ENCODE measurements around the gene YDJC. TPM values are rescaled to one million over a fixed set of nuclear protein-coding genes. Genes with fewer than 3 reads are reported as not detected.
"Not testable (repeated sequence)": the region's sequence is repeated elsewhere in the genome, so short reads cannot be mapped to it uniquely, and the experiment has no call there.

Gene YDJC
- total and polyA plus RNA-seq, 2 donors (not counting 1 experiment from before 2014, with no cell fraction given), result 48.8 to 82.8 TPM

DNA sequence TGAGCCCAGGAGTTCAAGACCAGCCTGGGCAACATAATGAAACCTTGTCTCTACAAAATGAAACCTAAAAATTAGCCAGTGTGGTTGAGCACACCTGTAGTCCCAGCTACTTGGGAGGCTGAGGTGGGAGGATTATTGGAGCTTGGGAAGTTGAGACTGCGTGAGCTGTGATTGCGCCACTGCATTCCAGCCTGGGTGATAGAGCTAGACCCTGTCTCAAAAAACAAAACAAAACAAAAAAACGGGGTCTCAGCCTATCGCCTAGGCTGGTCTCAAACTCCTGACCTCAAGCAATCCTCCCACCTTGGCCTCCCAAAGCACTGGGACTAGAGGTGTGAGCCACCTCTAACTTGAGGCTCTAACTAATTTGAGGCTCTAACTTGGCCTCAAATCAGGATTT, 49.6 kb upstream of the YDJC start:
- Mint-ChIP-seq H3K27me3 (no peaks in the 10 kb centered on the region), H3K9me3 (ENCODE audit: insufficient read depth) (no peaks in the 10 kb centered on the region), H3K27ac (no peak overlapping the region), H3K4me1 (no peaks in the 10 kb centered on the region), H3K4me3 (no peak overlapping the region)
- TF ChIP-seq, protein P1, sequence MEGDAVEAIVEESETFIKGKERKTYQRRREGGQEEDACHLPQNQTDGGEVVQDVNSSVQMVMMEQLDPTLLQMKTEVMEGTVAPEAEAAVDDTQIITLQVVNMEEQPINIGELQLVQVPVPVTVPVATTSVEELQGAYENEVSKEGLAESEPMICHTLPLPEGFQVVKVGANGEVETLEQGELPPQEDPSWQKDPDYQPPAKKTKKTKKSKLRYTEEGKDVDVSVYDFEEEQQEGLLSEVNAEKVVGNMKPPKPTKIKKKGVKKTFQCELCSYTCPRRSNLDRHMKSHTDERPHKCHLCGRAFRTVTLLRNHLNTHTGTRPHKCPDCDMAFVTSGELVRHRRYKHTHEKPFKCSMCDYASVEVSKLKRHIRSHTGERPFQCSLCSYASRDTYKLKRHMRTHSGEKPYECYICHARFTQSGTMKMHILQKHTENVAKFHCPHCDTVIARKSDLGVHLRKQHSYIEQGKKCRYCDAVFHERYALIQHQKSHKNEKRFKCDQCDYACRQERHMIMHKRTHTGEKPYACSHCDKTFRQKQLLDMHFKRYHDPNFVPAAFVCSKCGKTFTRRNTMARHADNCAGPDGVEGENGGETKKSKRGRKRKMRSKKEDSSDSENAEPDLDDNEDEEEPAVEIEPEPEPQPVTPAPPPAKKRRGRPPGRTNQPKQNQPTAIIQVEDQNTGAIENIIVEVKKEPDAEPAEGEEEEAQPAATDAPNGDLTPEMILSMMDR (IDR thresholded peaks at IDR 0.05), result no peak
- TF ChIP-seq EZH2 (IDR thresholded peaks at IDR 0.05; ENCODE audit: borderline replicate concordance, insufficient read depth, low read depth, low read length, poor library complexity, severe bottlenecking), result no peak
- ATAC-seq (ENCODE audit: low read depth) (no peak), DNase-seq (no peak)
- CTCF ChIA-PET, result interaction anchor here (0.8 kb wide), 1 partner anchor 1575 kb away, joined by 3 read pairs; no protein-coding TSS in a partner anchor
- H3K9ac ChIP-seq (ENCODE audit: low read length), result no peak overlapping the region
- H3K79me2 ChIP-seq (ENCODE audit: control insufficient read depth, insufficient read depth, low read length), result peaks cover 15% of the 10 kb centered on the region
- H3K4me2 ChIP-seq (replicated peaks; ENCODE audit: low read depth, low read length, poor library complexity, severe bottlenecking), result no peak overlapping the region
- no peaks in the 10 kb centered on the region for H3K4me1 ChIP-seq (ENCODE audit: control insufficient read depth in 2 of 2, insufficient read depth in 2 of 2, low read length in 2 of 2)
- no peaks in the 10 kb centered on the region for H3K27me3 ChIP-seq (replicated peaks in 1 of 4; ENCODE audit: control extremely low read depth in 1 of 4, control insufficient read depth in 3 of 4, insufficient read depth in 4 of 4, low read length in 3 of 4)
- no peak overlapping the region for H3K4me3 ChIP-seq (ENCODE audit: control extremely low read depth in 1 of 5, extremely low read depth in 1 of 5, insufficient read depth in 1 of 5, low read depth in 2 of 5, low read length in 4 of 5)
- H4K20me1 ChIP-seq (ENCODE audit: control insufficient read depth, insufficient read depth, low read length, poor library complexity, severe bottlenecking), result peaks cover 14% of the 10 kb centered on the region
- 100% methylated on average over 2 of the region's 4 CpGs for WGBS (ENCODE audit: insufficient coverage)
- H3K9me3 ChIP-seq (ENCODE audit: control extremely low read depth in 1 of 3, control insufficient read depth in 2 of 3, insufficient read depth in 1 of 3, low read length in 2 of 3), result no peaks in the 10 kb centered on the region
- no peak overlapping the region for H3K27ac ChIP-seq (ENCODE audit: low read length in 2 of 2)
- H3K36me3 ChIP-seq (replicated peaks in 1 of 2; ENCODE audit: control extremely low read depth in 1 of 2, control insufficient read depth in 1 of 2, extremely low read depth in 1 of 2, insufficient read depth in 2 of 2, low read length in 1 of 2), result peaks cover 0 to 48% of the 10 kb centered on the region in 2 experiments
- POLR2A ChIA-PET, result no interaction called here
- intact Hi-C loops (cut with micrococcal nuclease), result no loop called here
- H2AFZ ChIP-seq (ENCODE audit: insufficient read depth, low read depth, low read length, poor library complexity, severe bottlenecking), result no peak overlapping the region

DNA sequence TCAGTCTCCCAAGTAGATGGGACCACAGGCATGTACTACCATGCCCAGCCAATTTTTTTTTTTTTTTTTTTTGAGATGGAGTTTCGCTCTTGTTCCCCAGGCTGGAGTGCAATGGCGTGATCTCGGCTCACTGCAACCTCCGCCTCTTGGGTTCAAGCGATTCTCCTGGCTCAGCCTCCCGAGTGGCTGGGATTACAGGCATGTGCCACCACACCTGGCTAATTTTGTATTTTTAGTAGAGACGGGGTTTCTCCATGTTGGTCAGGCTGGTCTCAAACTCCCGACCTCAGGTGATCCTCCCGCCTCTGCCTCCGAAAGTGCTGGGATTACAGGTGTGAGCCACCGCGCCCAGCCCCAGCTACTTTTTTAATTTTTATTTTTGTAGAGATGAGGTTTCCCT, 49.0 kb upstream of the YDJC start:
- ATAC-seq (ENCODE audit: low read depth); H3K9me3 ChIP-seq (ENCODE audit: control extremely low read depth in 1 of 3, control insufficient read depth in 2 of 3, insufficient read depth in 1 of 3, low read length in 2 of 3); H3K27me3 ChIP-seq (replicated peaks in 1 of 4; ENCODE audit: control extremely low read depth in 1 of 4, control insufficient read depth in 3 of 4, insufficient read depth in 4 of 4, low read length in 3 of 4); H3K27ac ChIP-seq (ENCODE audit: low read length in 2 of 2); H3K4me3 Mint-ChIP-seq; H2AFZ ChIP-seq (ENCODE audit: insufficient read depth, low read depth, low read length, poor library complexity, severe bottlenecking); intact Hi-C loops (cut with micrococcal nuclease); H3K9me3 Mint-ChIP-seq (ENCODE audit: insufficient read depth); POLR2A ChIA-PET; H3K4me1 ChIP-seq (ENCODE audit: control insufficient read depth in 2 of 2, insufficient read depth in 2 of 2, low read length in 2 of 2); H3K4me2 ChIP-seq (replicated peaks; ENCODE audit: low read depth, low read length, poor library complexity, severe bottlenecking); DNase-seq; H3K4me3 ChIP-seq (ENCODE audit: control extremely low read depth in 1 of 5, extremely low read depth in 1 of 5, insufficient read depth in 1 of 5, low read depth in 2 of 5, low read length in 4 of 5); H3K4me1 Mint-ChIP-seq; H3K9ac ChIP-seq (ENCODE audit: low read length); H3K27me3 Mint-ChIP-seq; H3K27ac Mint-ChIP-seq: not testable (repeated sequence)
- H3K36me3 ChIP-seq (replicated peaks in 1 of 2; ENCODE audit: control extremely low read depth in 1 of 2, control insufficient read depth in 1 of 2, extremely low read depth in 1 of 2, insufficient read depth in 2 of 2, low read length in 1 of 2), result peaks cover 0 to 52% of the 10 kb centered on the region in 2 experiments
- CTCF ChIA-PET, result interaction anchor here (0.8 kb wide), 1 partner anchor 1576 kb away, joined by 3 read pairs; no protein-coding TSS in a partner anchor
- WGBS (ENCODE audit: insufficient coverage), result 90% methylated on average over 2 of the region's 12 CpGs
- peaks cover 19% of the 10 kb centered on the region for H4K20me1 ChIP-seq (ENCODE audit: control insufficient read depth, insufficient read depth, low read length, poor library complexity, severe bottlenecking)
- H3K79me2 ChIP-seq (ENCODE audit: control insufficient read depth, insufficient read depth, low read length), result peaks cover 15% of the 10 kb centered on the region
